Neural cell (in vitro differentiated cells): ENCODE data around the gene CNOT11.

Experiments
- EP300 ChIP-seq: fragments of 450-650 bp; conservative IDR thresholded peaks from 2 replicates; pipeline ENCODE4 v1.6.1; 2014; ENCODE audit warnings: antibody characterized with exemption, mild to moderate bottlenecking, moderate library complexity; ENCODE audit not compliant: poor library complexity, severe bottlenecking
- EZH2 ChIP-seq: fragments of 200-600, 300-800 bp; shearing (Covaris generic), sonication (generic); IDR thresholded peaks from 2 replicates; pipeline ENCODE4 v1.6.1; 2014; ENCODE audit warnings: antibody characterized with exemption, low read length, borderline replicate concordance, mild to moderate bottlenecking; ENCODE audit not compliant: insufficient read depth, poor library complexity, severe bottlenecking
- RAD21 ChIP-seq: fragments of 450-650 bp; conservative IDR thresholded peaks from 2 replicates; pipeline ENCODE4 v1.6.1; 2014; ENCODE audit warnings: antibody characterized with exemption, mild to moderate bottlenecking, moderate library complexity
- TF ChIP-seq, protein P1 (sequence below): fragments of 450-650 bp; IDR thresholded peaks from 2 replicates; pipeline ENCODE4 v1.5.1; 2014; ENCODE audit warnings: antibody characterized with exemption, mild to moderate bottlenecking, moderate library complexity; ENCODE audit not compliant: poor library complexity, severe bottlenecking

DNA sequence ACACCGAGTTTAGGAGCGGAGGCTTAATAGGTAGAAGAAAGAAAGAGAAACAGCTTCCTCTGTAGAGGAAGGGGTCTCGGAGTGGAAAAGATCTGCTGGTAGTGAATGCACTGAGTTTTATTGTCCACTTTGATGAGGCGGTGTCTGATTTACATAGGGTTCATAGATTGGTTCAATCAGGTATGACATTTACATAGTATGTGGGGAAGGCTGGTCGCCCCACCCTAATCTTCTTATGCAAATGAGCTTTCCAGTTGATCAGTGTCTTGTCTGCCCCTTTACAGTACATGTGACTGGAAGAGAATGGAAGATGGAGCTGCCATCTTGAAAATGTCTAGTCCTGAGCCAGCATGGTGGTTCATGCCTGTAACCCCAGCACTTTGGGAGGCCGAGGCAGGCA is 19.9 kb upstream of the CNOT11 start:
- TF ChIP-seq EP300 (no peak), EZH2 (no peak), RAD21 (no peak)
- TF ChIP-seq, protein P1, sequence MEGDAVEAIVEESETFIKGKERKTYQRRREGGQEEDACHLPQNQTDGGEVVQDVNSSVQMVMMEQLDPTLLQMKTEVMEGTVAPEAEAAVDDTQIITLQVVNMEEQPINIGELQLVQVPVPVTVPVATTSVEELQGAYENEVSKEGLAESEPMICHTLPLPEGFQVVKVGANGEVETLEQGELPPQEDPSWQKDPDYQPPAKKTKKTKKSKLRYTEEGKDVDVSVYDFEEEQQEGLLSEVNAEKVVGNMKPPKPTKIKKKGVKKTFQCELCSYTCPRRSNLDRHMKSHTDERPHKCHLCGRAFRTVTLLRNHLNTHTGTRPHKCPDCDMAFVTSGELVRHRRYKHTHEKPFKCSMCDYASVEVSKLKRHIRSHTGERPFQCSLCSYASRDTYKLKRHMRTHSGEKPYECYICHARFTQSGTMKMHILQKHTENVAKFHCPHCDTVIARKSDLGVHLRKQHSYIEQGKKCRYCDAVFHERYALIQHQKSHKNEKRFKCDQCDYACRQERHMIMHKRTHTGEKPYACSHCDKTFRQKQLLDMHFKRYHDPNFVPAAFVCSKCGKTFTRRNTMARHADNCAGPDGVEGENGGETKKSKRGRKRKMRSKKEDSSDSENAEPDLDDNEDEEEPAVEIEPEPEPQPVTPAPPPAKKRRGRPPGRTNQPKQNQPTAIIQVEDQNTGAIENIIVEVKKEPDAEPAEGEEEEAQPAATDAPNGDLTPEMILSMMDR = no peak
